ENCODE data around the gene LRRC37A.
"Not testable (repeated sequence)": the region's sequence is repeated elsewhere in the genome, so short reads cannot be mapped to it uniquely, and the experiment has no call there.

LRRC37A gene

DNA sequence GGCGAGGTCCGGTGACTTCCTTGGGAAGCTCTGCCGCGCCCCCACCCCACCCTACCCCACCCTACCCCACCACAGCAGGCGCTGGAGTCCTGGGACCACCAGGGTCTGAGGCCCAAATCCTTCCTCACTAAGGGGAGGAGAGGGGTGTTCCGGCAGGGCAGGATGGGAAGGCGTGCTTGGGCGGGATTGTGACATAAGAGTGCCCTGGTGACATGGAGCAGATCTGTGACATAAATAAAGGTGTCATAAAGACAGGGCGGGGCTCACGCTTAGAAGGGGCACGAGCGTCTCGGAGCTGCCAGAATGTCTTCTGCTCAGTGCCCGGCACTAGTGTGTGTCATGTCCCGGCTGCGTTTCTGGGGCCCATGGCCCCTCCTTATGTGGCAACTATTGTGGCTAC lies at the start of gene LRRC37A:
LRRC37A (plus strand) TSS at position 301 of the 400 bp plus-strand sequence; CDS start at position 304, 3 bp downstream.
- not testable (repeated sequence) for H3K4me3 ChIP-seq (ENCODE audit: low read length); H3K27me3 ChIP-seq (ENCODE audit: control insufficient read depth, insufficient read depth, low read length); H3K36me3 ChIP-seq (ENCODE audit: control insufficient read depth, low read depth, low read length); H3K9me3 ChIP-seq (ENCODE audit: control insufficient read depth, low read depth, low read length); H3K9ac ChIP-seq (ENCODE audit: low read length); H3K4me1 ChIP-seq (ENCODE audit: control insufficient read depth, low read depth, low read length); H3K27ac ChIP-seq (ENCODE audit: low read length)

DNA sequence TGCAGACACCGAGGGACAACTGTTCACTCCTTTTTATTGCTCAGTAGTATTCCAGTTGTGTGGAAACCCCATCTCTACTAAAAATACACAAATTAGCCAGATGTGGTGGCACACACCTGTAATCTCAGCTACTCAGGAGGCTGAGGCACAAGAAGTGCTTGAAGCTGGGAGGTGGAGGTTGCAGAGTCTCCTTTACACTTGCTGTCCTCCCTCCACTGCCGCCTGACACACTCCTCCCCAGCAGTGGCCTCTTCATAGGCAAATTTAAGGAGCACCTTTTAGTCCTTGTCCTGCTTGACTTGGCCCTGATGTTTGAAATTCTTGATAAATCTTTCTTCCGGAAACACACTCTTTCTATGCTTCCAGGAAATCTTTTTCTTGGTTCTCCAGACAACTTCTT lies 45.8 kb upstream of the LRRC37A start:
- not testable (repeated sequence) for H3K9ac ChIP-seq (ENCODE audit: low read length); H3K27me3 ChIP-seq (ENCODE audit: control insufficient read depth, insufficient read depth, low read length); H3K9me3 ChIP-seq (ENCODE audit: control insufficient read depth, low read depth, low read length); H3K4me3 ChIP-seq (ENCODE audit: low read length); H3K36me3 ChIP-seq (ENCODE audit: control insufficient read depth, low read depth, low read length); H3K4me1 ChIP-seq (ENCODE audit: control insufficient read depth, low read depth, low read length); H3K27ac ChIP-seq (ENCODE audit: low read length)

- not testable (repeated sequence) for H3K9ac ChIP-seq (ENCODE audit: low read length); H3K9me3 ChIP-seq (ENCODE audit: control insufficient read depth, low read depth, low read length); H3K4me1 ChIP-seq (ENCODE audit: control insufficient read depth, low read depth, low read length); H3K27ac ChIP-seq (ENCODE audit: low read length); H3K36me3 ChIP-seq (ENCODE audit: control insufficient read depth, low read depth, low read length); H3K4me3 ChIP-seq (ENCODE audit: low read length); H3K27me3 ChIP-seq (ENCODE audit: control insufficient read depth, insufficient read depth, low read length)
These were observed 42.1 kb upstream of the LRRC37A start for GRCh38 chr17:46252804-46253203.

DNA sequence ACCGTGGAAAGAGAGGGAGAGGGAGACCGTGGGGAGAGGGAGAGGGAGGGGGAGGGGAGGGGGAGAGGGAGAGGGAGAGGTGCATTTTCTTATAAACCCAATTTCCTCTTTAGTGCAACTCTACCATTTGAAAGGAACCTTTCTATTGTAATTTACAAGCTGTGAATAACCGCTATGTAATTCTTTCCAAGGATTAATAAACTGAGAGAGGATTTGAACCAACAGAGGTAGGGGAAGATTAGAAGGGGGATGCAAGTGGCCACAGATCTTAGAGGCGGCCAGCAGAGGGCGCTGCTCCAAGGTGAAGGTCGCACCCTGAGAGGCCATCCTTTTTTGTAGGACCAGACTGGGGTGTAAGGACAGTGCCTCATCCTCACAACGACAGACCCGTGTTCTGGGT lies 41.2 kb upstream of the LRRC37A start:
- H3K4me1 ChIP-seq (ENCODE audit: control insufficient read depth, low read depth, low read length); H3K4me3 ChIP-seq (ENCODE audit: low read length); H3K27ac ChIP-seq (ENCODE audit: low read length); H3K9ac ChIP-seq (ENCODE audit: low read length); H3K27me3 ChIP-seq (ENCODE audit: control insufficient read depth, insufficient read depth, low read length); H3K36me3 ChIP-seq (ENCODE audit: control insufficient read depth, low read depth, low read length); H3K9me3 ChIP-seq (ENCODE audit: control insufficient read depth, low read depth, low read length): not testable (repeated sequence)

DNA sequence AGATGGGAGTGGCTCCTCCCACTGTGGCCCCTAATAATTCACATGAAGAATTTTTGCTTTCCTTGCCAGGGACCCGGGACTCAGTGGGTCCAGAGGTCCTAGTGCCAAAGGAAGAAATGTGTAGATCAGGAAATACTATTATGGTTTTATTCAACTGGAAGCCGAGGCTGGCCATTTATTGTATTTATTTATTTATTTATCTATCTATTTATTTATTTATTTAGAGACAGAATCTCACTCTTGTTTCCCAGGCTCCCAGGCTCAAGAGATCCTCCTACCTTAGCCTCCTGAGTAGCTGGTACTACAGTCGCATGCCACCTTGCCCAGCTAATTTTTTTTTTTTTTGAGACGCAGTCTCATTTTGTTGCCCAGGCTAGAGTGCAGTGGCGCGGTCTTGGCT lies 40.7 kb upstream of the LRRC37A start:
- H3K4me3 ChIP-seq (ENCODE audit: low read length); H3K27me3 ChIP-seq (ENCODE audit: control insufficient read depth, insufficient read depth, low read length); H3K4me1 ChIP-seq (ENCODE audit: control insufficient read depth, low read depth, low read length); H3K27ac ChIP-seq (ENCODE audit: low read length); H3K36me3 ChIP-seq (ENCODE audit: control insufficient read depth, low read depth, low read length); H3K9ac ChIP-seq (ENCODE audit: low read length); H3K9me3 ChIP-seq (ENCODE audit: control insufficient read depth, low read depth, low read length): not testable (repeated sequence)

- not testable (repeated sequence) for H3K36me3 ChIP-seq (ENCODE audit: control insufficient read depth, low read depth, low read length)
These were observed 38.6 kb upstream of the LRRC37A start for GRCh38 chr17:46256369-46256768.

DNA sequence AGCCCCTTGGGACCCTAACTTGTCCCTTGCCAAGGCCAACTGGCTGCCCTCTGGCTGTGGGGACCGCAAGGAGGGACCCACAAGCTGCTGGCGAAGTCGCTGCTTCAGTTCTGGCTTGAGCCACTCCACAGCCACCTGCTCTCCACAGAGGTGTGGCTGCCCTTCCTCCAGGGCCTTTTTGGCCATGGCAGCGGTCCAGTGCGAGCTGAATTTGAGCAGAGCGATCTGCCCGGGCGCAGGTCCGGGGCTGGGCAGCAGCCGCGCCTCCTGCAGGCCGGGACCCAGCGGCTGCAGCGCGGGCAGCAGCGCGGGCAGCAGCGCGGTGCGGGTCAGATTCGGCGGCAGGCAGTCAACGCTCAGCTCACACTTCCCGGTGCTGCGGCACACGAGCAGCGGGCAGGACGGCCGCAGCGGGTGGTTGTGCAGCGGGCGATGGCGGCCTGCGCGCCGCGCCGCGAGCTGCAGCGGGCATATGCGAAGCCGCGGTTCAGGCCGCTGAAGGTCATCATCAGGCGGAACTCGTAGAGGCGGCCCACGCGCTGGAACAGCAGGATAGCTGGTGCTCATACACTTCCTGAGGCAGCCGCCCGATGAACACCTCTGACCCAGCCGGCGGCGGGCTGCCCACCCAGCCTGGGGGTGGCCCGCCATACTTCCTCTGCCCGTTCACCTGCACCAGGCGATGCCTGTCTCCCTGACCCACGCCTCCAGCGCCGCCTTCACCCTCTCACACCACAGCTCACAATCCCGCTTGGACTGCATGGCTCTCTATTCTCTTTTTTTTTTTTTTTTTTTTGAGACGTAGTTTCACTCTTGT lies 34.9 kb upstream of the LRRC37A start:
- peaks cover 31% of the 10 kb centered on the region for H3K27me3 ChIP-seq (ENCODE audit: control insufficient read depth, insufficient read depth, low read length)
- not testable (repeated sequence) for H3K9ac ChIP-seq (ENCODE audit: low read length); H3K36me3 ChIP-seq (ENCODE audit: control insufficient read depth, low read depth, low read length); H3K4me1 ChIP-seq (ENCODE audit: control insufficient read depth, low read depth, low read length); H3K9me3 ChIP-seq (ENCODE audit: control insufficient read depth, low read depth, low read length); H3K27ac ChIP-seq (ENCODE audit: low read length)
- peak overlapping the region; percentile 30 for H3K4me3 ChIP-seq (ENCODE audit: low read length)

More at GRCh38 chr17:46256369-46256768, 38.6 kb upstream of the LRRC37A start:
- not testable (repeated sequence) for H3K4me1 ChIP-seq (ENCODE audit: control insufficient read depth, low read depth, low read length); H3K9ac ChIP-seq (ENCODE audit: low read length); H3K9me3 ChIP-seq (ENCODE audit: control insufficient read depth, low read depth, low read length); H3K27ac ChIP-seq (ENCODE audit: low read length); H3K4me3 ChIP-seq (ENCODE audit: low read length)
- peaks cover 19% of the 10 kb centered on the region for H3K27me3 ChIP-seq (ENCODE audit: control insufficient read depth, insufficient read depth, low read length)

- H3K9me3 ChIP-seq (ENCODE audit: control insufficient read depth, low read depth, low read length) = no peaks in the 10 kb centered on the region
- peaks cover 49% of the 10 kb centered on the region for H3K27me3 ChIP-seq (ENCODE audit: control insufficient read depth, insufficient read depth, low read length)
- no peaks in the 10 kb centered on the region for H3K36me3 ChIP-seq (ENCODE audit: control insufficient read depth, low read depth, low read length)
These were observed 32.7 kb upstream of the LRRC37A start for GRCh38 chr17:46262271-46262670.

GRCh38 chr17:46264456-46265198 lies 30.3 kb upstream of the LRRC37A start:
- no peak overlapping the region for H3K4me3 ChIP-seq (ENCODE audit: low read length)
- no peak overlapping the region for H3K9ac ChIP-seq (ENCODE audit: low read length)
- peaks cover 5% of the 10 kb centered on the region for H3K4me1 ChIP-seq (ENCODE audit: control insufficient read depth, low read depth, low read length)
- peaks cover 59% of the 10 kb centered on the region for H3K27me3 ChIP-seq (ENCODE audit: control insufficient read depth, insufficient read depth, low read length)
- no peaks in the 10 kb centered on the region for H3K36me3 ChIP-seq (ENCODE audit: control insufficient read depth, low read depth, low read length)
- no peaks in the 10 kb centered on the region for H3K9me3 ChIP-seq (ENCODE audit: control insufficient read depth, low read depth, low read length)
- no peak overlapping the region for H3K27ac ChIP-seq (ENCODE audit: low read length)

More at GRCh38 chr17:46262271-46262670, 32.7 kb upstream of the LRRC37A start:
- no peak overlapping the region for H3K4me3 ChIP-seq (ENCODE audit: low read length)
- no peak overlapping the region for H3K9ac ChIP-seq (ENCODE audit: low read length)
- peaks cover under 1% of the 10 kb centered on the region for H3K4me1 ChIP-seq (ENCODE audit: control insufficient read depth, low read depth, low read length)
- no peak overlapping the region for H3K27ac ChIP-seq (ENCODE audit: low read length)

GRCh38 chr17:46266063-46266655 lies 28.8 kb upstream of the LRRC37A start:
- H3K9me3 ChIP-seq (ENCODE audit: control insufficient read depth, low read depth, low read length); H3K27ac ChIP-seq (ENCODE audit: low read length); H3K36me3 ChIP-seq (ENCODE audit: control insufficient read depth, low read depth, low read length); H3K4me1 ChIP-seq (ENCODE audit: control insufficient read depth, low read depth, low read length): not testable (repeated sequence)
- Histone ChIP-seq H3K9ac (ENCODE audit: low read length) (peak overlapping the region; percentile 64), H3K4me3 (ENCODE audit: low read length) (peak overlapping the region; percentile 65), H3K27me3 (ENCODE audit: control insufficient read depth, insufficient read depth, low read length) (peaks cover 48% of the 10 kb centered on the region)

GRCh38 chr17:46266656-46267544 lies 28.0 kb upstream of the LRRC37A start:
- Histone ChIP-seq H3K9me3 (ENCODE audit: control insufficient read depth, low read depth, low read length) (no peaks in the 10 kb centered on the region), H3K27me3 (ENCODE audit: control insufficient read depth, insufficient read depth, low read length) (peaks cover 46% of the 10 kb centered on the region), H3K4me1 (ENCODE audit: control insufficient read depth, low read depth, low read length) (peaks cover 5% of the 10 kb centered on the region), H3K36me3 (ENCODE audit: control insufficient read depth, low read depth, low read length) (no peaks in the 10 kb centered on the region), H3K9ac (ENCODE audit: low read length) (peak overlapping the region; percentile 64), H3K4me3 (ENCODE audit: low read length) (peak overlapping the region; percentile 85), H3K27ac (ENCODE audit: low read length) (no peak overlapping the region)
